Breast epithelium (tissue), 3 donors: ENCODE measurements around the gene FOXK1.

Experiments used
- CTCF ChIP-seq, 3 donors: fragments of 450-650 bp; IDR thresholded peaks; one replicate each; pipeline ENCODE4 v1.5.1; 2016 to 2017; ENCODE audit warnings: antibody characterized with exemption in 3 of 3, mild to moderate bottlenecking in 3 of 3, moderate library complexity in 3 of 3
- POLR2AphosphoS5 ChIP-seq, 3 donors: sonication (generic); formaldehyde crosslinking; IDR thresholded peaks; one replicate each; pipeline ENCODE4 v1.6.1; 2017; ENCODE audit warnings: antibody characterized with exemption in 3 of 3

- TF ChIP-seq POLR2AphosphoS5 (IDR thresholded peaks at IDR 0.05) (no peak), CTCF (IDR thresholded peaks at IDR 0.05) (no peak)
Measured at GRCh38 chr7:4703532-4703931, 21.4 kb downstream of the FOXK1 start.
